Liver (tissue), 3 donors: ENCODE measurements around the gene TMEM117.

Experiments
- EGR1 ChIP-seq, 2 donors: IDR thresholded peaks; 2 replicates each; pipeline ENCODE4 v1.6.1; 2016 to 2018; ENCODE audit warnings: antibody characterized with exemption in 2 of 2, low read depth in 2 of 2
- JUND ChIP-seq, 2 donors: IDR thresholded peaks; 2 replicates each; pipeline ENCODE4 v1.6.1; 2016; ENCODE audit warnings: antibody characterized with exemption in 2 of 2
- SP1 ChIP-seq: IDR thresholded peaks from 2 replicates; pipeline ENCODE4 v1.6.1; 2018; ENCODE audit warnings: antibody characterized with exemption, mild to moderate bottlenecking
- TAF1 ChIP-seq: conservative IDR thresholded peaks from 2 replicates; pipeline ENCODE4 v1.6.1; 2016; ENCODE audit warnings: antibody characterized with exemption, mild to moderate bottlenecking
- YY1 ChIP-seq: IDR thresholded peaks from 2 replicates; pipeline ENCODE4 v1.6.1; 2016; ENCODE audit warnings: antibody characterized with exemption, mild to moderate bottlenecking
- TF ChIP-seq, protein P1 (sequence below): fragments of 150-350 bp; IDR thresholded peaks from 2 replicates; pipeline ENCODE4 v1.5.1; 2017; ENCODE audit warnings: improper control_type of control experiment, low read depth, low read length; ENCODE audit not compliant: missing input control
- TF ChIP-seq, protein P2 (sequence below): IDR thresholded peaks from 2 replicates; pipeline ENCODE4 v1.6.1; 2016; ENCODE audit warnings: antibody characterized with exemption, mild to moderate bottlenecking
- TF ChIP-seq, protein P3 (sequence below): IDR thresholded peaks from 2 replicates; pipeline ENCODE4 v1.6.1; 2016; ENCODE audit warnings: antibody characterized with exemption
- donor health status: healthy.
- donor health status: healthy.

DNA sequence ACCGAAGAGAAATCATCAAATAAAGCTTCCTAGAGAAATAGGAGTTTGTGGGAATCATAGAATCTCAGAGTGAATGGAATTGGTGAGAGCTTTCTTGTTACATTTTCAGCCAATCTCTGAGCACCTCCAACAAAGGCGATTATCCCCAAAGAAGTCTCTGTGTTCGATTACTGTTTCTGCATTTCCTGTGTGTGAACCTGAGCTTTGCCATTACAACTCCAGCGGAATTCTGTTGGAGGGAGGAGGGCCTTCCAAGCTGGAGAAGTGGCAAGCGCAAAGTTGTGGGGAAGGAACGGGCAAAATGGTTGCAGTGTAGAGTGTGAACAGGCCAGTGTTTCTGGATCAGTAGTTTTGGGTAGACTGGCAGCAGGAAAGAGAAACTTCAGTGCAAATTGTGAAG is 23.1 kb downstream of the TMEM117 start:
- TF ChIP-seq, protein P1, sequence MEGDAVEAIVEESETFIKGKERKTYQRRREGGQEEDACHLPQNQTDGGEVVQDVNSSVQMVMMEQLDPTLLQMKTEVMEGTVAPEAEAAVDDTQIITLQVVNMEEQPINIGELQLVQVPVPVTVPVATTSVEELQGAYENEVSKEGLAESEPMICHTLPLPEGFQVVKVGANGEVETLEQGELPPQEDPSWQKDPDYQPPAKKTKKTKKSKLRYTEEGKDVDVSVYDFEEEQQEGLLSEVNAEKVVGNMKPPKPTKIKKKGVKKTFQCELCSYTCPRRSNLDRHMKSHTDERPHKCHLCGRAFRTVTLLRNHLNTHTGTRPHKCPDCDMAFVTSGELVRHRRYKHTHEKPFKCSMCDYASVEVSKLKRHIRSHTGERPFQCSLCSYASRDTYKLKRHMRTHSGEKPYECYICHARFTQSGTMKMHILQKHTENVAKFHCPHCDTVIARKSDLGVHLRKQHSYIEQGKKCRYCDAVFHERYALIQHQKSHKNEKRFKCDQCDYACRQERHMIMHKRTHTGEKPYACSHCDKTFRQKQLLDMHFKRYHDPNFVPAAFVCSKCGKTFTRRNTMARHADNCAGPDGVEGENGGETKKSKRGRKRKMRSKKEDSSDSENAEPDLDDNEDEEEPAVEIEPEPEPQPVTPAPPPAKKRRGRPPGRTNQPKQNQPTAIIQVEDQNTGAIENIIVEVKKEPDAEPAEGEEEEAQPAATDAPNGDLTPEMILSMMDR = no peak
- TF ChIP-seq TAF1 (no peak), EGR1 (IDR thresholded peaks at IDR 0.05; ENCODE audit: low read depth in 2 of 2) (no peak), SP1 (no peak), JUND (IDR thresholded peaks at IDR 0.05) (no peak), YY1 (no peak)
- TF ChIP-seq, protein P2, sequence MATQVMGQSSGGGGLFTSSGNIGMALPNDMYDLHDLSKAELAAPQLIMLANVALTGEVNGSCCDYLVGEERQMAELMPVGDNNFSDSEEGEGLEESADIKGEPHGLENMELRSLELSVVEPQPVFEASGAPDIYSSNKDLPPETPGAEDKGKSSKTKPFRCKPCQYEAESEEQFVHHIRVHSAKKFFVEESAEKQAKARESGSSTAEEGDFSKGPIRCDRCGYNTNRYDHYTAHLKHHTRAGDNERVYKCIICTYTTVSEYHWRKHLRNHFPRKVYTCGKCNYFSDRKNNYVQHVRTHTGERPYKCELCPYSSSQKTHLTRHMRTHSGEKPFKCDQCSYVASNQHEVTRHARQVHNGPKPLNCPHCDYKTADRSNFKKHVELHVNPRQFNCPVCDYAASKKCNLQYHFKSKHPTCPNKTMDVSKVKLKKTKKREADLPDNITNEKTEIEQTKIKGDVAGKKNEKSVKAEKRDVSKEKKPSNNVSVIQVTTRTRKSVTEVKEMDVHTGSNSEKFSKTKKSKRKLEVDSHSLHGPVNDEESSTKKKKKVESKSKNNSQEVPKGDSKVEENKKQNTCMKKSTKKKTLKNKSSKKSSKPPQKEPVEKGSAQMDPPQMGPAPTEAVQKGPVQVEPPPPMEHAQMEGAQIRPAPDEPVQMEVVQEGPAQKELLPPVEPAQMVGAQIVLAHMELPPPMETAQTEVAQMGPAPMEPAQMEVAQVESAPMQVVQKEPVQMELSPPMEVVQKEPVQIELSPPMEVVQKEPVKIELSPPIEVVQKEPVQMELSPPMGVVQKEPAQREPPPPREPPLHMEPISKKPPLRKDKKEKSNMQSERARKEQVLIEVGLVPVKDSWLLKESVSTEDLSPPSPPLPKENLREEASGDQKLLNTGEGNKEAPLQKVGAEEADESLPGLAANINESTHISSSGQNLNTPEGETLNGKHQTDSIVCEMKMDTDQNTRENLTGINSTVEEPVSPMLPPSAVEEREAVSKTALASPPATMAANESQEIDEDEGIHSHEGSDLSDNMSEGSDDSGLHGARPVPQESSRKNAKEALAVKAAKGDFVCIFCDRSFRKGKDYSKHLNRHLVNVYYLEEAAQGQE = no peak
- TF ChIP-seq, protein P3, sequence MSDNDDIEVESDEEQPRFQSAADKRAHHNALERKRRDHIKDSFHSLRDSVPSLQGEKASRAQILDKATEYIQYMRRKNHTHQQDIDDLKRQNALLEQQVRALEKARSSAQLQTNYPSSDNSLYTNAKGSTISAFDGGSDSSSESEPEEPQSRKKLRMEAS = no peak
